NCI-H2107 treated with DMSO at 0.1 percent for 48 hours (cell line): ENCODE measurements around the gene AK2.
"Not testable (repeated sequence)": the region's sequence is repeated elsewhere in the genome, so short reads cannot be mapped to it uniquely, and the experiment has no call there.

Experiments used
- DNase-seq: peaks from one replicate; lab custom pipeline; 2025; ENCODE audit not compliant: unreplicated experiment; lab: John Stamatoyannopoulos, UW

Gene AK2

GRCh38 chr1:33036526-33037503 lies at the start of gene AK2:
Gene AK2, minus strand, starts transcription at chr1:33036883. Its CDS starts 55 bp downstream, at chr1:33036828.
- peak; percentile 99 for DNase-seq

GRCh38 chr1:33086384-33086850 lies 49.7 kb upstream of the AK2 start:
- DNase-seq: peak; percentile 35

GRCh38 chr1:33085332-33085731 lies 48.6 kb upstream of the AK2 start:
- DNase-seq: no peak

GRCh38 chr1:33082575-33083108 lies 46.0 kb upstream of the AK2 start:
- no peak for DNase-seq

- no peak for DNase-seq
These were observed 45.0 kb upstream of the AK2 start for GRCh38 chr1:33081554-33082305.

GRCh38 chr1:33080885-33081553 lies 44.3 kb upstream of the AK2 start, which contains the start of gene AZIN2:
Gene AZIN2, plus strand, starts transcription at chr1:33081153. Its CDS starts 1,097 bp downstream, at chr1:33082250.
- DNase-seq: peak; percentile 91

GRCh38 chr1:33080373-33080772 lies 43.7 kb upstream of the AK2 start:
- no peak for DNase-seq

GRCh38 chr1:33078030-33078591 lies 41.4 kb upstream of the AK2 start:
- no peak for DNase-seq

GRCh38 chr1:33074193-33074945 lies 37.7 kb upstream of the AK2 start:
- DNase-seq: no peak

- DNase-seq: no peak
These were observed 36.0 kb upstream of the AK2 start for GRCh38 chr1:33072707-33073106.

GRCh38 chr1:33070628-33071027 lies 33.9 kb upstream of the AK2 start:
- no peak for DNase-seq

GRCh38 chr1:33068108-33068507 lies 31.4 kb upstream of the AK2 start:
- not testable (repeated sequence) for DNase-seq

GRCh38 chr1:33066477-33066876 lies 29.8 kb upstream of the AK2 start:
- DNase-seq: not testable (repeated sequence)

GRCh38 chr1:33065301-33065700 lies 28.6 kb upstream of the AK2 start:
- DNase-seq: no peak

- DNase-seq: not testable (repeated sequence)
These were observed 27.6 kb upstream of the AK2 start for GRCh38 chr1:33064284-33064683.

GRCh38 chr1:33061834-33062233 lies 25.2 kb upstream of the AK2 start:
- DNase-seq: no peak

GRCh38 chr1:33060579-33061083 lies 23.9 kb upstream of the AK2 start:
- DNase-seq: no peak

- DNase-seq: no peak
These were observed 20.4 kb upstream of the AK2 start for GRCh38 chr1:33057095-33057494.

- DNase-seq: peak; percentile 32
These were observed 19.7 kb upstream of the AK2 start for GRCh38 chr1:33056426-33056825.
